HG03060 (cell line): ENCODE measurements around the gene DAP.
"Not testable (repeated sequence)": the region's sequence is repeated elsewhere in the genome, so short reads cannot be mapped to it uniquely, and the experiment has no call there.

Experiments
- ATAC-seq: cut with Tn5 transposase; IDR thresholded peaks from one replicate; pipeline ENCODE4 v1.9.1; 2021; ENCODE audit warnings: low read depth, moderate number of reproducible peaks; ENCODE audit not compliant: unreplicated experiment

The DAP gene

DNA sequence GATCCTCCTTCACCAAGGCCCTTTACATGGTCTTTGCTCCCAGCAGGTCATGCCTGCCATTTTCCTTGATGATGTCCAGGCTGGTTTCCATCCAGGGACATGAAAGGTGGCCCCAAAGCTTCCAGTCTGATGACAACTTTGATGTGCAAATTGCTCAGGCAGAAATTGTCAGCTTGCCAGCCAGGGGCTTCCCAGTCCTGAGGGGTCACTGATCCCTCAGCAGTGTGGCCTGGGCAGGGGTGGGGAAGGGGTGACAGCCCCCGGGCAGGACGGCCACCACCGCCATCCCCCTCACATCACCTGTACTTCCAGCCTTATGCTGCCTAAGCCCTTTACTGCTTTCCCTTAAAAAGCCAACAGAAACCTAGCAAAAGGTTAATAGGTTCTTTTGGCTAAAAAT lies 100.9 kb downstream of the DAP start:
- ATAC-seq, result no peak

- no peak for ATAC-seq
Measured at GRCh38 chr5:10658265-10658664, 102.8 kb downstream of the DAP start.

DNA sequence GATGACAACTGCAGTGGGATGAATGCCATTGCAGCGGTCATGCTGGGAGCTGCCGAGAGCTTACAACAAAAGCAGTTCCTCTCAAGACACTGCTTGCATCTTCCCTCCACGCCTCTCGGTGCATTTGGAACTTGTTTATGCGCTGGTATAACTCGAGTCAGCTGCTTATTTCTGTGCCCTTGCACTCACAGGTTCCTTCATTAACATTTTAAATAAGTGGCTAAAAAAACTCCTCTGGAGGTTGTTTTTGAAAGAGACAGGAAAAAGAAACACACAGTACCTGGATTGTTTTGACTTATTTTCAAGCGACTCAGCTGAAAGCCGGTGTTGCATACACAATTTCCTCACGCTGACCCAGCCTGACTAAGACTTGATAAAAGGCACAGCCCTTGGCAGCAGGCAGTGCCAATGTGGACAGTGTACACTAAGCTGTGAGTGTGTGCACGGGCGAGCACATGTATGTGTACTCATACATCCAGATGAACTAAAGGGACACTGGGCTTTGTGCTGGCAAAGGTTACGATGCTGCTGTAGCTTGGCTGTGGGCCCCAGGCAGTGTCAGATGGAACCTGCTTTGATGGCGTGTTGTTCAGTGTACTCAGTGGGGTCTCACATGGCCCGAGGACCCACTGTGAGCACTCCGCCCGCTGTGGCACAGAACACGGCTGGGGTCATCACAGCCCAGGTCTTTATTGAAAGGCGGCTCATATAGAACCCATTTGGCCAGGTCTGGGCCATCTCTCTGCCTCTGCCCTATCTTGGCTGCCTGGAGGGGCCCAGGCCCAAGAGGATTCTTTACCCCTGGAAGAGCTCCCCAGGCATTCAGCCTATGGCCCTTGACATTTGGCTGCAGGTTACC lies 104.8 kb downstream of the DAP start:
- ATAC-seq, result no peak

DNA sequence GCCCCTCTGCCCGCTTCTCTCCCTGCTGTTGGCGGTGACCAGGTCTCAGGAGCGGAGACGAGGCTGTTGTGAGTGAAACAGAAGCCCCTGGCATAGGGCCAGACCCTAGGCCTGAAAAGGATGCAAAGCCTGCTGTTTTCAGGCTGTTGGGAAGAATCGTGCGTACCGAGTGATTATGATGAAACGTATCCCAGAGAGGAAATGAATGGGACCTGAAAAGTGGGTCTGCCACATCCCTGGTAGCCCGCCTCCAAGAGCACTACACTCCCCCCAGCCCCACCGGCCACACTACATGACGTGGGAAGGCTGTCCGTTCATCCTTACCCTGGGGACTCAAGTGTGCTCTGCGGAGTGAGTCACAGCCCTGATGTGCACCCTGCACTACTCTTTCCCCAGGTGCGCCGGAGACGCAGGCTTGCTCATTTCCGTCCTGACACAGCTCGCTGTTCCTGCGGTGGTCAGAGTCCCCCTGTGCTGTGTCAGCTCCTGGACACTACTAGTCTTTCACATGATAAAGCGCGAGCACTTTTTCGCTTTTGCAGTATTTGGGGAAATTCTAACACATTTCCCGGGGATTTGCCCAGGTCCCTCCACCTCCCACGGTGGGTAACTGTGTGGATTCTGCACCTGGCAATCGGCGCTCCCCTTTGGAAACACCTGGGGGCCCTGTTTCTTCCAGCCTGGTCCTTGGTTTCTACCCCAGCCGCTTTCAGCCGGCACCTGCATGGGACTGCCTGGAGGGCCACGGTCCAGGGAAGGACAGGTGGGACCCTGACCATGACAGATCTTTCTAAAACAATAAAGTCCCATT lies 105.7 kb downstream of the DAP start:
- peak; percentile 93 for ATAC-seq

GRCh38 chr5:10654566-10654965 lies 106.5 kb downstream of the DAP start:
- no peak for ATAC-seq

GRCh38 chr5:10653751-10654400 lies 107.2 kb downstream of the DAP start:
- ATAC-seq, result no peak

- no peak for ATAC-seq
Measured at GRCh38 chr5:10653043-10653442, 108.0 kb downstream of the DAP start.

DNA sequence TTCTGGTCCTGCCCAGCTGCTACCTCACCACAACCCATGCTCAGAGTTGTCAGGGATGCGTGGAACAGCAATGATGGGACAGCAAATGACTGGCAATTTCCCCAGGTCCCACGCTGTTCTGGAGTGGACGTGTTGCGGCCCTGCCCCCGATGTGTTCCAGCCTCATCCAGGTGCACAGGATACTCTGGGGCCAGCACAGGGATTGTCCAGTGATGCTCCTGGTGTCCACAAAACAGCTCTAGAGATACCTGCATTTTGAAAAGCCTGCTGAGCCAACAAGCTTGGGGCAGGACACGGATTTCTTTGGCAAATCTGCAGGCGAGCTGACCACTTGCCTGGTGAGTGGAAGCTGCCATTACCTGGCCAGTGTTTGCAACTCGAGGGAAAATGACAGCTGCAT lies 108.4 kb downstream of the DAP start:
- no peak for ATAC-seq

DNA sequence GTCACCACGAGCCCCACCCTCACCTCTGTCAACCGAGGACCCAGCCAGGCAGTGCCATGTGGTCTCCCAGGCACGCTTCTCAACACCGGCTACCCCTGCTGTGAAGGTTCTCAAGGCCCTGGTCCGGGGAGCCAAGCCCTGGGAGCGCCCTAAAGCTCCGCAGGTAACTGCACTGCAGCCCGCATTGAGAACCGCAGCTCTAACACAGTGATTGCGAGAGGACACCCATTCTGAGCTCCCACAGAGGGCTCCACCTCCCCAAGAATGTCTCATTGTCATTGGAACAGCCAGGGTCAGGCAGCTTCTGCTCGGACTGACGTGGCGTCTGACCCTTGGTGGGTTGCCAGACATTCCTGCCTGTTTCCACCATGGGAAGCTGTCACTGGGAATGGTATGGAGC lies 108.9 kb downstream of the DAP start:
- no peak for ATAC-seq

DNA sequence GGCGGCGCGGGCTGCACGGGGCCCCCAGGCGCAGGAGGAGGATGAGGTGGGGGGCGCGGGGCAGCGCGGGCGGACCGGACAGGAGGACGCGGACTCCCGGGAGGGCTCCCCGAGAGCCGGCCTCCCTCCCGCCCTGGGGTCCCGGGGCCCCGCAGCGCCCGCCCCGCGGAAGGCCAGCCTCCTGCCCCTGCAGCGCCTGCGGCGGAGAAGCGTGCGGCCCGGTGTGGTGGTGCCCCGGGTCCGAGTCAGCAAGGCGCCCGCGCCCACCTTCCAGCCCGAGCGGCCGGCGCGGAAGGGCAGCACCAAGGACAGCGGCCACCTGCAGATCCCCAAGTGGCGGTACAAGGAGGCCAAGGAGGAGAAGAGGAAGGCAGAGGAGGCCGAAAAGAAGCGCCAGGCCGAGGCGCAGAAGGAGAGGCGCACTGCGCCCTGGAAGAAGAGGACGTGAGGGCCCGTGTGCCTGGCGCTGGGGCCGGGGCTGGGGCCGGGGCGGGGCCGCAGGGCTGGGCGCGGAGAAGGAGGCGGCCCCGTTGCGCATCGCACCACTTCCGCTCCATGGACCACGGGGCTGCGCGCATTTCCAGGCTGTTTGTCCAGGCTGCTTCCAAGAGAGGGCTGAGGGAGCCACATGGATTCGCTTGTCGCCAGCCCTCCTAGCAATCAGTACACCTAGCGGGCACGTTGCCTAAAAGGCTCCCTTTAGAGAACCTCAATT lies 111.2 kb downstream of the DAP start:
- no peak for ATAC-seq

GRCh38 chr5:10648806-10649665 lies 112.0 kb downstream of the DAP start:
- no peak for ATAC-seq

DNA sequence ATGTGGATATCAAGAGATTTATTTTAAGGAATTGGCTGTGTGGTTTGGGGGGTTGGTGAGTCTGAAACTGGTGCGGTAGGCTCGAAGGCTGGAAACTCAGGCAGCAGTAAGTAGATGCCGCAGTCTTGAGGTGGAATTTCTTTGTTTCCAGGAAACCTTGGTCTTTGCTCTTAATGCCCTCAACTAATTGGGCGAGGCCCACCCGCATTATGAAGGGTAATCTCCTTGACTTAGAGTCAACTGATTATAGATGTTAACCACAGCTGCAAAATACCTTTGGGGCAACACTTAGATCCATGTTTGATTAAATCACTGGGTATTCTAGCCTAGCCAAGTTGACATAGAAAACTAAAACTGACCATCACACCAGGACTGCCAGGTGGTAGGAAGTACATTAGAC lies 113.4 kb downstream of the DAP start:
- ATAC-seq, result no peak

DNA sequence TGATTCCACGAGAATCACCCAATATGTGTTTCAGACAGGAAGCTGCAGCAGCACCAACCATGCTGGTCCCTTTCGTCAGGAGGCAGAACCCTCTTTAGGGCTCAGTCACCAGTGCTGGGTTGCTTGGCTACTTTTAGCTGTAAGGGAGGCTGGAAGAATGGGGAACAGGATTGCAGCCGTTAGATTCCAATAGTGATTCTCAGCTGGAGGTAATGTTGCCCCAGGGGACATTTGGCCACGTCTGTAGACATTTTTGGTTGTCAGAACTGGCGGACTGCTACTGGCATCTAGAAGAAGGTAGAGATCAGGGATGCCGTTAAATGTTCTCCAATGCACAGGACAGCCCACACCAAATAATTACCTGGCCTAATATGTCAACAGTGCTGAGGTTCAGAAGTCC lies 115.4 kb downstream of the DAP start:
- no peak for ATAC-seq

DNA sequence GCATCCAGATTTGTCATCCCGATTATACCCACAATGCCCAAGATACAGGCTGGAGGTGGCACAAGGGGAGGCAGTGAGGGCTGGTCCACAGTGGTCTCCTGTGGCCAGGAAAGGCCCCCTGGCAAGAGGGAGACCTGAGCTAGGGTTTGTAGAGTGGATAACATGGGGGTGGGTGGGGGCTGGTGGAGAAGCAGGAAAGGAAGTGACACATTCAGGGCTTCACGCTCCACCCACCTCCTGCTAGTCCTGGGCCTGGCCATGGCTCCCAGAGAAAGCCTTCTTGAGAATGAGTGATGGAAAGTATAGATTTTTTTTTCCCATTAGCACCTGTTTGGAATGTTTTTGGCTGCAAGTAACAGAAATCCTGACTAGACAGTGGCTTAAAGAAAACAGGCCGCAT lies 115.9 kb downstream of the DAP start:
- no peak for ATAC-seq

- no peak for ATAC-seq
Measured at GRCh38 chr5:10644192-10644591, 116.8 kb downstream of the DAP start.

DNA sequence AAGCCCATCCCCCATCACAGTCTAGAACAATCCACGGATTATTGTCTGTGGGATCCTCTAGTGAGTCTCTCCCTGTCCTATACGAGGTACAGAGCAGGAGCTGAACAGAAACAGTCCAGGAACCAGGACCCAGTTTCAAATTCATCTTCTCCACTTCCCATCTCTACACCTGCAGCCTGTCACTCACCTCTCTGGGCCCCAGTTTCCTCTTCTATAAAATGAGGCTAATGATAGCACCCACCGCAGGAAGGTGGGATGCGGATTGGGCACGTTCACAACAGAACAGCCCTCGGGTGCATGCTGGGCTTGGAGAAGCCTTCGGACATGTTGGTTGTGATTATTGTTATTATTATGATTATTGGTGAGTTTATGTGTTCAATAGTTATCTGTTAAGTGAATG lies 118.7 kb downstream of the DAP start:
- ATAC-seq, result no peak

DNA sequence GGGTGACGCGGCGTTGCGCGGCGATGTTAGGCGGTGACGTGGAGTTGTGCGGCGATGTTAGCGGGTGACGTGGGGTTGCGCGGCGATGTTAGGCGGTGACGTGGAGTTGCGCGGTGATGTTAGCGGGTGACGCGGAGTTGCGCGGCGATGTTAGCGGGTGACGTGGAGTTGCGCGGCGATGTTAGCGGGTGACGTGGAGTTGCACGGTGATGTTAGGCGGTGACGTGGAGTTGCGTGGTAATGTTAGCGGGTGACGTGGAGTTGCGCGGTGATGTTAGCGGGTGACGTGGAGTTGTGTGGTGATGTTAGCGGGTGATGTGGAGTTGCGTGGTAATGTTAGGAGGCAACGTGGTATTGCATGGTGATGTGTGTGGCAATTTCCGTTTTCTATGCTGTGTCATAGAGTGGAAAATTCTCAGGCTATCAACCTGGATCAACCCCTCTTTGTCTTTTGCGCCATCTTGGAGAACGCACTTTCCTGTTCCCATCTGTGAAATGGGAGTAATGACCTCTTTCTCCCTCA lies 121.1 kb downstream of the DAP start:
- no peak for ATAC-seq

GRCh38 chr5:10638723-10639122 lies 122.3 kb downstream of the DAP start:
- ATAC-seq, result not testable (repeated sequence)

- ATAC-seq, result no peak
Measured at GRCh38 chr5:10637944-10638343, 123.1 kb downstream of the DAP start.
